ENCODE data around the gene CCDC192.
A peak's percentile ranks its signal among the peaks of the same experiment; 100 is the strongest.
"Not testable (repeated sequence)": the region's sequence is repeated elsewhere in the genome, so short reads cannot be mapped to it uniquely, and the experiment has no call there.

CCDC192 gene

GRCh38 chr5:127846884-127847283 lies 143.7 kb downstream of the CCDC192 start:
- H3K4me3 ChIP-seq (ENCODE audit: low read depth, low read length) = no peak overlapping the region
- no peak for DNase-seq (ENCODE audit: low read depth)
- TF ChIP-seq CTCF (IDR thresholded peaks at IDR 0.05; ENCODE audit: low read depth, low read length) (no peak), MAX (IDR thresholded peaks at IDR 0.05; ENCODE audit: low read depth, low read length) (no peak), POLR2A (IDR thresholded peaks at IDR 0.05; ENCODE audit: extremely low read depth, insufficient read length) (no peak), MYC (IDR thresholded peaks at IDR 0.05; ENCODE audit: low read depth, low read length) (no peak)

GRCh38 chr5:127847641-127848040 lies 144.4 kb downstream of the CCDC192 start:
- not testable (repeated sequence) for DNase-seq (ENCODE audit: low read depth); H3K4me3 ChIP-seq (ENCODE audit: low read depth, low read length)

GRCh38 chr5:127848098-127848497 lies 144.9 kb downstream of the CCDC192 start:
- peak; percentile 29 for DNase-seq (ENCODE audit: low read depth)
- no peak overlapping the region for H3K4me3 ChIP-seq (ENCODE audit: low read depth, low read length)
- TF ChIP-seq CTCF (IDR thresholded peaks at IDR 0.05; ENCODE audit: low read depth, low read length) = no peak
- TF ChIP-seq MYC (IDR thresholded peaks at IDR 0.05; ENCODE audit: low read depth, low read length) = no peak
- TF ChIP-seq MAX (IDR thresholded peaks at IDR 0.05; ENCODE audit: low read depth, low read length) = no peak
- TF ChIP-seq POLR2A (IDR thresholded peaks at IDR 0.05; ENCODE audit: extremely low read depth, insufficient read length) = no peak

- TF ChIP-seq POLR2A (IDR thresholded peaks at IDR 0.05; ENCODE audit: extremely low read depth, insufficient read length) (no peak), CTCF (IDR thresholded peaks at IDR 0.05; ENCODE audit: low read depth, low read length) (no peak), MYC (IDR thresholded peaks at IDR 0.05; ENCODE audit: low read depth, low read length) (no peak)
- no peak overlapping the region for H3K4me3 ChIP-seq (ENCODE audit: low read depth, low read length)
- DNase-seq (ENCODE audit: low read depth) = no peak
Measured at GRCh38 chr5:127849408-127849807, 146.2 kb downstream of the CCDC192 start.

GRCh38 chr5:127849891-127850290 lies 146.7 kb downstream of the CCDC192 start:
- no peak overlapping the region for H3K4me3 ChIP-seq (ENCODE audit: low read depth, low read length)
- TF ChIP-seq MAX (IDR thresholded peaks at IDR 0.05; ENCODE audit: low read depth, low read length) (no peak), CTCF (IDR thresholded peaks at IDR 0.05; ENCODE audit: low read depth, low read length) (no peak), MYC (IDR thresholded peaks at IDR 0.05; ENCODE audit: low read depth, low read length) (no peak), POLR2A (IDR thresholded peaks at IDR 0.05; ENCODE audit: extremely low read depth, insufficient read length) (no peak)
- DNase-seq (ENCODE audit: low read depth) = no peak

- TF ChIP-seq CTCF (IDR thresholded peaks at IDR 0.05; ENCODE audit: low read depth, low read length) = no peak
- no peak for TF ChIP-seq MAX (IDR thresholded peaks at IDR 0.05; ENCODE audit: low read depth, low read length)
- TF ChIP-seq POLR2A (IDR thresholded peaks at IDR 0.05; ENCODE audit: extremely low read depth, insufficient read length) = no peak
- no peak for TF ChIP-seq MYC (IDR thresholded peaks at IDR 0.05; ENCODE audit: low read depth, low read length)
- no peak for DNase-seq (ENCODE audit: low read depth)
- H3K4me3 ChIP-seq (ENCODE audit: low read depth, low read length) = no peak overlapping the region
Measured at GRCh38 chr5:127851964-127852363, 148.8 kb downstream of the CCDC192 start.
